ENCODE data around the gene NTRK2. TPM values are rescaled to one million over a fixed set of nuclear protein-coding genes. Genes with fewer than 3 reads are reported as not detected.
"Not testable (repeated sequence)": the region's sequence is repeated elsewhere in the genome, so short reads cannot be mapped to it uniquely, and the experiment has no call there.

NTRK2 gene
- total RNA-seq, 1 donor from 2014 or later, result 16.0 TPM

DNA sequence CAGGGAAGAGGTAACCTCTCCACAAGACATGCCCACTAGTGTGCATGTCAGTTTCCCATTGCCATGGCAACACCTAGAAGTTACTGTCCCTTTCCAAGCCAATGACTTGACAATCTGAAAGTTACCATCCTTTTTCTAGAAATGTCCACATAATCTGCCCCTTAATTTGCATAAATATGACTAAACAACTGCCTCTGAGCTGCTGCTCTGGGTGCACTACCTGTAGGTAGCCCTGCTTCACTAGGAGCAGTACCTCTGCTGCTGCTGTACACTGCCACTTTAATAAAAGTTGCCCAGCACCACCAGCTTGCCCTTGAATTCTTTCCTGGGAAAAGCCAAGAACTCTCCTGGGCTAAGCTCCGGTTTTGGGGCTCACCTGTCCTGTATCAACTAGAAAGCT lies 392.4 kb downstream of the NTRK2 start:
- Histone ChIP-seq H3K4me1 (no peaks in the 10 kb centered on the region), H3K36me3 (no peaks in the 10 kb centered on the region), H3K4me3 (no peak overlapping the region), H3K27me3 (no peaks in the 10 kb centered on the region), H3K9me3 (no peaks in the 10 kb centered on the region), H3K27ac (no peak overlapping the region)
- DNase-seq (ENCODE audit: extremely low spot score in 2 of 2), result no peak
- TF ChIP-seq POLR2AphosphoS5 (IDR thresholded peaks at IDR 0.05; ENCODE audit: insufficient read depth in 1 of 2, low read depth in 1 of 2) (no peak), POLR2A (IDR thresholded peaks at IDR 0.05) (no peak)
- TF ChIP-seq, protein P1, sequence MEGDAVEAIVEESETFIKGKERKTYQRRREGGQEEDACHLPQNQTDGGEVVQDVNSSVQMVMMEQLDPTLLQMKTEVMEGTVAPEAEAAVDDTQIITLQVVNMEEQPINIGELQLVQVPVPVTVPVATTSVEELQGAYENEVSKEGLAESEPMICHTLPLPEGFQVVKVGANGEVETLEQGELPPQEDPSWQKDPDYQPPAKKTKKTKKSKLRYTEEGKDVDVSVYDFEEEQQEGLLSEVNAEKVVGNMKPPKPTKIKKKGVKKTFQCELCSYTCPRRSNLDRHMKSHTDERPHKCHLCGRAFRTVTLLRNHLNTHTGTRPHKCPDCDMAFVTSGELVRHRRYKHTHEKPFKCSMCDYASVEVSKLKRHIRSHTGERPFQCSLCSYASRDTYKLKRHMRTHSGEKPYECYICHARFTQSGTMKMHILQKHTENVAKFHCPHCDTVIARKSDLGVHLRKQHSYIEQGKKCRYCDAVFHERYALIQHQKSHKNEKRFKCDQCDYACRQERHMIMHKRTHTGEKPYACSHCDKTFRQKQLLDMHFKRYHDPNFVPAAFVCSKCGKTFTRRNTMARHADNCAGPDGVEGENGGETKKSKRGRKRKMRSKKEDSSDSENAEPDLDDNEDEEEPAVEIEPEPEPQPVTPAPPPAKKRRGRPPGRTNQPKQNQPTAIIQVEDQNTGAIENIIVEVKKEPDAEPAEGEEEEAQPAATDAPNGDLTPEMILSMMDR (IDR thresholded peaks at IDR 0.05), result no peak
- intact Hi-C loops (cut with DNase I), result no loop called here

DNA sequence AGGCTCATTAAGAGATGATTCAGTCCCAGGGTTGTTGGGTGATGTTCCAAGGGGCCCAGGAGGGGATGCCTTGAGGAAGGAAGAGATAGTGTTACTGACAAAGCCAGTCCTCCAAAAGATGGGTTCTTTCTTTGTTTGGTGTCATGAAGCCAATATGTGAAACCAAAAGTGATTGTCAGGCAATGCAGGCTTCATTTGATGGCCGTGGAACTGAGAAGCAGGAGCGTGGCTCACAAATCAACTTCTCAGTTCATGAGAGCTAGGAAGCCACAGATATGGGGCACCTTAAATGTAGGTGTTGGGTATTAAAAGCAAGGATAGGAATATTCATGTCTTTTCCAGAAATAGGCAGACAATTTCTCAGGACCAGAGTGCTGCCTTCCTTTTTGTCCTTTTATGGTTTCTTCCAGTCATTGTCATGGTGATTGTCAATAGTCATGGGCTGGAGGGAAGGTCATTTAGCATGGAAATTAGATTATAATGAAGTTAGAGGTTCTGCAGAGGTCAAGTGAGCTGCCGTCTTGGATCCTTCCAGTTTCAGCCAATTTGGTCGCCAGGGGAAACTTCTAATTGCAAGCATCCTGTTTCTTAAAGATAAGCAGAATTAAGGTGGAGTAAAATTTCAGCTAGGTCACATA lies 393.0 kb downstream of the NTRK2 start:
- Histone ChIP-seq H3K4me1 (no peaks in the 10 kb centered on the region), H3K36me3 (no peaks in the 10 kb centered on the region), H3K9me3 (no peaks in the 10 kb centered on the region), H3K27ac (no peak overlapping the region), H3K4me3 (no peak overlapping the region), H3K27me3 (no peaks in the 10 kb centered on the region)
- intact Hi-C loops (cut with DNase I), result no loop called here
- TF ChIP-seq POLR2AphosphoS5 (IDR thresholded peaks at IDR 0.05; ENCODE audit: insufficient read depth in 1 of 2, low read depth in 1 of 2) (no peak), POLR2A (IDR thresholded peaks at IDR 0.05) (no peak)
- TF ChIP-seq, protein P1 (IDR thresholded peaks at IDR 0.05), result no peak
- no peak for DNase-seq (ENCODE audit: extremely low spot score in 2 of 2)

DNA sequence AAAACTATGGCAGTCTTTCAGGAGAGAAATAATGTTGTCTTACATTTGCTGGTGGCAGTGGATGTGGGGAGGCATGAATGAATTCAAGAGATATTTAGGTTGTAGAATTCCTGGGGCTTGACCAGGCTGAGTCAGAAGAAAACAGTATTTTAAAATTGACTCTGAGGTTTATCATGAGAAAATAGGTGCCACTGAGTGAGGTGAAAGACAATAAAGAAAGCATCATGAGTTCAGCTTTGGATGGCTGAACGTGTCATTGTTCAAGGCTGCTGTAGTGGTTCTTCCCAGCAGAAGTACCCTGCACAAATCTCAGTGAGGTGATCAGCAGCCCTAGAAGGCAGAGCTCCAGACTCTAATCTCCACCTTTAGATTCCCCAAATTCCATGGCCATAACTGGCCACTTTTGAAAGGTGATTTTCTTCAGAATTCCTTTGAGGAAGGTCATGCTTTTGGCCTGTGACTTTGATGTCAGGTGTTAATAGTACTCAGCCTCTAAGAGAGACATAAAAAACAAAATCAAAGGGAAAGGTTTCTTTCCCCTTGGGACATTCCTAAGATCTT lies 395.4 kb downstream of the NTRK2 start:
- Histone ChIP-seq H3K27ac (no peak overlapping the region), H3K4me1 (no peaks in the 10 kb centered on the region), H3K9me3 (no peaks in the 10 kb centered on the region), H3K4me3 (no peak overlapping the region), H3K36me3 (no peaks in the 10 kb centered on the region), H3K27me3 (no peaks in the 10 kb centered on the region)
- DNase-seq (ENCODE audit: extremely low spot score in 2 of 2), result no peak
- TF ChIP-seq POLR2A (IDR thresholded peaks at IDR 0.05), result no peak
- TF ChIP-seq, protein P1 (IDR thresholded peaks at IDR 0.05), result no peak
- TF ChIP-seq POLR2AphosphoS5 (IDR thresholded peaks at IDR 0.05; ENCODE audit: insufficient read depth in 1 of 2, low read depth in 1 of 2), result no peak
- intact Hi-C loops (cut with DNase I), result no loop called here

DNA sequence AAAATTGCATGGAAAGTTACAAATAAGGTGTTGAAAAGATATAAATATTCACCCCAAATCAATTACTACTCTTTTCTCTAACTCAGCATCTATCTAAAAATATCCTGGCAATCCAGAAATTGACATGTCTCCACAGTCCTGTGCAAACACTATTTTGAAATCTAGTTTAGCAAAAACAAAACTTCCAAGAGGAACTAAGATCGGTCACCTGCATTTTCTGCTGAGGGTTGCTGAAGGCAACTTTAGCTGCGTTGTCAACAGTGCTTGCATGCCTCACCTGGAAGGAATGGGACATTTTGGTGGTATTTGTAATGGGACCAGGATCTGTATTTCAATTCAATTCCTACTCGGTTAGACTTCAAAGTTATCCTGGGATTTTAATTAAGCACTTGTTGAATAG lies 398.3 kb downstream of the NTRK2 start:
- Histone ChIP-seq H3K4me3 (no peak overlapping the region), H3K9me3 (no peaks in the 10 kb centered on the region), H3K27ac (no peak overlapping the region), H3K27me3 (no peaks in the 10 kb centered on the region), H3K36me3 (no peaks in the 10 kb centered on the region), H3K4me1 (no peaks in the 10 kb centered on the region)
- TF ChIP-seq, protein P1 (IDR thresholded peaks at IDR 0.05), result no peak
- no peak for TF ChIP-seq POLR2A (IDR thresholded peaks at IDR 0.05)
- TF ChIP-seq POLR2AphosphoS5 (IDR thresholded peaks at IDR 0.05; ENCODE audit: insufficient read depth in 1 of 2, low read depth in 1 of 2), result no peak
- intact Hi-C loops (cut with DNase I), result no loop called here
- DNase-seq (ENCODE audit: extremely low spot score in 2 of 2), result no peak

DNA sequence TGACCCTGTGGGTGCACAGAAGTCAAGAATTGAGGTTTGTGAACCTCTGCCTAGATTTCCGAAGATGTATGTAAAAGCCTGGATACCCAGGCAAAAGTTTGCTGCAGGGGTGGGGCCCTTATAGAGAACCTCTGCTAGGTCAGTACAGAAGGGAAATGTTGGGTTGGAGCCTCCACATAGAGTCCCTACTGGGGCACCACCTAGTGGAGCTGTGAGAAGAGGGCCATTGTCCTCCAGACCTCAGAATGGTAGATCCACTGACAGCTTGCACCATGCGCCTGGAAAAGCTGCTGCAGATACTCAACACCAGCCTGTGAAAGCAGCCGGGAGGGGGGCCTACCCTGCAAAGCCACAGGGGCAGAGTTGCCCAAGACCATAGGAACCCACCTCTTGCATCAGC lies 399.9 kb downstream of the NTRK2 start:
- intact Hi-C loops (cut with DNase I); DNase-seq (ENCODE audit: extremely low spot score in 2 of 2); H3K9me3 ChIP-seq; H3K27ac ChIP-seq; H3K27me3 ChIP-seq; H3K36me3 ChIP-seq; H3K4me1 ChIP-seq; H3K4me3 ChIP-seq: not testable (repeated sequence)

Data from vagina (tissue), 2 donors.